ENCODE results near the gene MYRIP. TPM values are rescaled to one million over a fixed set of nuclear protein-coding genes. Genes with fewer than 3 reads are reported as not detected.

The MYRIP gene
- polyA plus RNA-seq, 1 experiment, result not detected

DNA sequence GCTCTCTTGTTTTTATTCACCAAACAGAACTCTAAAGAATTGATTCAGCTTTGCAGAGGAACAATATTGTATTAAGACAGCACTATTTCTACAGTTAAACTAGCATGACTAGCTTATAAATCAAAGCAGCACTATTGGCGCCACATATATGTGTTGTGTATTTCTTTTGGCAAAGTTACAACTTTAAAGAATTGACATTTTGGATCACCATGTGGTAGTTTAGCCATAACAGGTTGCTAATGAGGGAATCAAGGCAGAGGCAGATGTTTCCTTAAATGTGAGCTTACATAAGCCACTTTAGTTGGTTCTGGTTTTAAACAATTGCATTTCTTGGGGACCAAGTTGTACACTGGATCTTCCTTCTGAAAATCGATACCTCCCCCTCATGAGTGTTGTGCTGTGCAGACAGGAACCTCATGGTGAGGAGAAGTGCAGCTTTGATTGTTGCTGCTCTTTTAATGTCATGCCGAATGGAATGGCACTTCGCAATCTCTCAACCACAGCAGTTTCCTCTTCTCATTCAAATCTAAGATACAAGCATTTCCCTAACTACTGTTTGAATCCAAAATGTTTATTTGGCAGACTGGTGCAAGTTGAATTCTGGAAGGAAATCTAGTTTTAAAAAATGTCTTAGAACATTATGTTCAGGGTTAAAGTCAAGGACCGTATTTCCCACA, 151.2 kb downstream of the MYRIP start:
- DNase-seq (ENCODE audit: low read depth, low spot score), result no peak

DNA sequence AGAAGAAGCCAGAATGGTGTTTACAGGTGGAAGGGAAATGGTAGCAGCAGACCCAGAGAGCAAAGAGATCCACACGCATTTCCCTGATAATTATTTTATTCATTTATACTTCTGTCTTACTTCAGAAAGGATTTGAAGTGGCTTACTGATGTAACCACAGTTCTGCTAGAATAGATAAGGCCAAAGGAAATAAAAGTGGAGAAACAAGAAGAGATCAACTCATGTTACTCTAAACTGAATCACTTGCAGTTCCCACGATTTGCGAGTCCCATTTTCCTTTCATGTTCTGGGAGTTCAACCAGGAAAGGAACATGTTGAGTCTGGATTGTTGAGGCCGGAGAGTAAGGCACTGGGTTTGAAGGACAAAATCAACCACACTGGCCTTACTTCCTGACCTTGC, 151.8 kb downstream of the MYRIP start:
- no peak for DNase-seq (ENCODE audit: low read depth, low spot score)
- ChIA-PET POLR2A (no interaction called here), CTCF (no interaction called here)

More for the DNA sequence above, 151.2 kb downstream of the MYRIP start:
- Histone ChIP-seq H3K27me3 (ENCODE audit: control insufficient read depth, insufficient read depth, low read length) (no peaks in the 10 kb centered on the region), H3K9me3 (ENCODE audit: control insufficient read depth, insufficient read depth, low read length) (no peaks in the 10 kb centered on the region), H3K4me3 (ENCODE audit: low read depth, low read length) (no peak overlapping the region), H3K27ac (ENCODE audit: low read depth, low read length) (no peak overlapping the region)
- POLR2A ChIA-PET, result no interaction called here
- TF ChIP-seq, protein P1, sequence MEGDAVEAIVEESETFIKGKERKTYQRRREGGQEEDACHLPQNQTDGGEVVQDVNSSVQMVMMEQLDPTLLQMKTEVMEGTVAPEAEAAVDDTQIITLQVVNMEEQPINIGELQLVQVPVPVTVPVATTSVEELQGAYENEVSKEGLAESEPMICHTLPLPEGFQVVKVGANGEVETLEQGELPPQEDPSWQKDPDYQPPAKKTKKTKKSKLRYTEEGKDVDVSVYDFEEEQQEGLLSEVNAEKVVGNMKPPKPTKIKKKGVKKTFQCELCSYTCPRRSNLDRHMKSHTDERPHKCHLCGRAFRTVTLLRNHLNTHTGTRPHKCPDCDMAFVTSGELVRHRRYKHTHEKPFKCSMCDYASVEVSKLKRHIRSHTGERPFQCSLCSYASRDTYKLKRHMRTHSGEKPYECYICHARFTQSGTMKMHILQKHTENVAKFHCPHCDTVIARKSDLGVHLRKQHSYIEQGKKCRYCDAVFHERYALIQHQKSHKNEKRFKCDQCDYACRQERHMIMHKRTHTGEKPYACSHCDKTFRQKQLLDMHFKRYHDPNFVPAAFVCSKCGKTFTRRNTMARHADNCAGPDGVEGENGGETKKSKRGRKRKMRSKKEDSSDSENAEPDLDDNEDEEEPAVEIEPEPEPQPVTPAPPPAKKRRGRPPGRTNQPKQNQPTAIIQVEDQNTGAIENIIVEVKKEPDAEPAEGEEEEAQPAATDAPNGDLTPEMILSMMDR (IDR thresholded peaks at IDR 0.05; ENCODE audit: low read depth, low read length), result no peak
- CTCF ChIA-PET, result no interaction called here

GRCh38 chr3:39962581-39962980, 153.2 kb downstream of the MYRIP start:
- Histone ChIP-seq H3K9me3 (ENCODE audit: control insufficient read depth, insufficient read depth, low read length) (0 out of 2 replicates have a peak, but pooled peaks cover 4% of the 10 kb centered on the region), H3K27ac (ENCODE audit: low read depth, low read length) (no peak overlapping the region), H3K4me3 (ENCODE audit: low read depth, low read length) (no peak overlapping the region), H3K27me3 (ENCODE audit: control insufficient read depth, insufficient read depth, low read length) (no peaks in the 10 kb centered on the region)
- DNase-seq (ENCODE audit: low read depth, low spot score), result no peak
- ChIA-PET CTCF (no interaction called here), POLR2A (no interaction called here)
- TF ChIP-seq, protein P1 (IDR thresholded peaks at IDR 0.05; ENCODE audit: low read depth, low read length), result no peak

More for the DNA sequence above, 151.8 kb downstream of the MYRIP start:
- Histone ChIP-seq H3K27me3 (ENCODE audit: control insufficient read depth, insufficient read depth, low read length) (no peaks in the 10 kb centered on the region), H3K4me3 (ENCODE audit: low read depth, low read length) (no peak overlapping the region), H3K27ac (ENCODE audit: low read depth, low read length) (no peak overlapping the region), H3K9me3 (ENCODE audit: control insufficient read depth, insufficient read depth, low read length) (no peaks in the 10 kb centered on the region)
- TF ChIP-seq, protein P1 (IDR thresholded peaks at IDR 0.05; ENCODE audit: low read depth, low read length), result no peak

- 0 out of 2 replicates have a peak, but pooled peaks cover 4% of the 10 kb centered on the region for H3K9me3 ChIP-seq (ENCODE audit: control insufficient read depth, insufficient read depth, low read length)
- no peaks in the 10 kb centered on the region for H3K27me3 ChIP-seq (ENCODE audit: control insufficient read depth, insufficient read depth, low read length)
- no peak overlapping the region for H3K4me3 ChIP-seq (ENCODE audit: low read depth, low read length)
- H3K27ac ChIP-seq (ENCODE audit: low read depth, low read length), result no peak overlapping the region
- ChIA-PET CTCF (no interaction called here), POLR2A (no interaction called here)
- TF ChIP-seq, protein P1 (IDR thresholded peaks at IDR 0.05; ENCODE audit: low read depth, low read length), result no peak
- no peak for DNase-seq (ENCODE audit: low read depth, low spot score)
Observed at GRCh38 chr3:39965461-39965860, 156.1 kb downstream of the MYRIP start.

- CTCF ChIA-PET, result no interaction called here
Observed at GRCh38 chr3:39965997-39966396, 156.6 kb downstream of the MYRIP start.

More at GRCh38 chr3:39965997-39966396, 156.6 kb downstream of the MYRIP start:
- POLR2A ChIA-PET, result no interaction called here
- H3K27ac ChIP-seq (ENCODE audit: low read depth, low read length), result no peak overlapping the region
- H3K4me3 ChIP-seq (ENCODE audit: low read depth, low read length), result no peak overlapping the region
- TF ChIP-seq, protein P1 (IDR thresholded peaks at IDR 0.05; ENCODE audit: low read depth, low read length), result no peak
- DNase-seq (ENCODE audit: low read depth, low spot score), result no peak
- 0 out of 2 replicates have a peak, but pooled peaks cover 4% of the 10 kb centered on the region for H3K9me3 ChIP-seq (ENCODE audit: control insufficient read depth, insufficient read depth, low read length)
- H3K27me3 ChIP-seq (ENCODE audit: control insufficient read depth, insufficient read depth, low read length), result no peaks in the 10 kb centered on the region
